GM12892 (cell line): ENCODE data around the gene DYNC2LI1.

Experiments used
- POLR2A ChIP-seq: IDR thresholded peaks from 2 replicates; pipeline ENCODE4 v1.6.1; 2011; ENCODE audit warnings: low read depth, low read length, control low read depth
- TAF1 ChIP-seq: IDR thresholded peaks from 2 replicates; pipeline ENCODE4 v1.6.1; 2011; ENCODE audit warnings: low read depth, mild to moderate bottlenecking, control low read depth, low read length, borderline replicate concordance

- TF ChIP-seq POLR2A (no peak), TAF1 (no peak)
These were observed 37.2 kb upstream of the DYNC2LI1 start for GRCh38 chr2:43736637-43737036.
